HG02610 (cell line): ENCODE measurements around the gene JAZF1.

Experiments
- ATAC-seq: cut with Tn5 transposase; IDR thresholded peaks from one replicate; pipeline ENCODE4 v1.9.1; 2021; ENCODE audit warnings: mild to moderate bottlenecking, moderate library complexity; ENCODE audit not compliant: unreplicated experiment

JAZF1 gene

GRCh38 chr7:28078036-28078901 lies 102.3 kb downstream of the JAZF1 start:
- no peak for ATAC-seq

DNA sequence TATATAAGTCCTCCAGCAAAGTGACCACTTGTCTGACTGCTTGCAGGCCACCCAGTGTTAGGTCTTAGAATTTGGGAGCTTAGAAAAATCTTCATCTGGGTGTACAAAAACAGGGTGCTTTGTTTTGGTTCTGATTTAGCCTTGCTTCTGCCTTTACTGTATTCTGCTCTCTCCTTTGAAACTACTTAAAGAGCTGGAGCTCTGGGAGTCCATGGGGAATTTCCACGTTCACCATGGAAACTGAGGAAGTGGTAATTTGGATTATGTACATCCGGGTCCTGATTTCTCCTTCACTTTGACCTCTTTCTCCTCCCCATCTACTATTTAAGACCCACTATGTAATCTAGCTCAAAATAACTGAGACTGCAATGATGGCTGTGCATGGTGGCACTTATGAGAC lies 103.0 kb downstream of the JAZF1 start:
- no peak for ATAC-seq

DNA sequence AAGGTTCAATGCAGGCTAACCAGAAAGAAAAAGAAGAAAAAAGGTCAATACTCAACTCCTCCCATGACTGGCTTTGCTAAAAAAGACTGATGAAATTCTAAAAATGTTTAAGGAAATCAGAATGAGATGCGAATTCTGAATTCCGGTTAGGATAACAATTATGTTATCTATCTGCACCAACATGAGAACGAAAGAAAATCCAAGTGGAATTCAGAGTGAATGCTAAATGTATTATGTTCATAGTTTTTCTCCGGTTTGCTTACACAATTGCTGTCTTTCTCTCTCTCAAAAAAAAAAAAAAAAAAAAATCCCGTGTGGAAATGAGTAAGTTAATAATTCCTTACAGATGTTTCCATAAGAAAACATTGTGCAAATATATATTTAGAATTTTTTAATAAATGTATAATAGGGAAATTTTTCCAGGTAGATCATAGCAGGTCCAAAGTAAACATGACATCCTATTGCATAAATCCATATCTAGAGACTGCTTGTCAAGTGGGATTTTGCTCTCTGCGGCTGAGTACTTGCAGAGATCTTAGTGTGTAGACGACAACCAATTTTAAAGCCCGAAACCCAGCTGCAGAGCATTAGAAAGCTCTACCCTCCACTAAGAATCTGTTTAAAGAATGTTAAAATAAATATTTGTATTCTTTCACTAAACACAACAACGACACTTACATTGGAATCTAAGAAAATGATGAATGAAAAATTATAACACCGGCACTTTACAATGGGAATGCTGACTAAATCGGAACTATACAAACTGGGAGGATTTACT lies 104.0 kb downstream of the JAZF1 start:
- no peak for ATAC-seq

GRCh38 chr7:28075674-28076358 lies 104.8 kb downstream of the JAZF1 start:
- no peak for ATAC-seq

DNA sequence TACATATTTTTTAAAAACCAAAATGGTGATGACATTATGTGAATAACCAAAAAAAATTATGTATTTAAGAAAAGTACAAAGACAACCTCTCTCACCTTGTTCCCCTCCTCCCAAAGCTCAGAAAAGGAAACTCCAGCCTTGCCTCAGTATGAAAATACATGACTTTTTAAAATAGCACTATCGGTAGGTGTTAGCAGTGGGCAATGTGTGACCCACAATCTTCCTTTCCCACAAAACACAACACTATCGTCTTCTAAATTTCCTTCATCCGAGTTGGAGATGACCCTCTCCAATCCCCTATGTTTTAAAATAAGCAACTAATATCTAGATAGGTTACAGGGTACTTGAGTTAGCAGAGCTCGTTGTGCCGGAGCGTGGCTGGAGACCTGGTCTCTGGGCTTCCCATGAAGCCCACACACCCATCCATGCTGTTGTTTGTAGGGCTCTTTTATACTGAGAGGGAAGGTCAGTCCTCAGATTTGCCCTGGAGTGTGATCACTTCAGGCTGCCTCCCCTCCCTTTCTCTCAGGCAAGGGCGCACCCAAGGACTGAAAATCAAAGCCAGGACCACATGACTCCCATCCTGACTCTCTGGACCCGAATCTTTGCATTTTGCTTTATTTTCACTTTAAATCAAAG lies 107.6 kb downstream of the JAZF1 start:
- ATAC-seq: no peak

DNA sequence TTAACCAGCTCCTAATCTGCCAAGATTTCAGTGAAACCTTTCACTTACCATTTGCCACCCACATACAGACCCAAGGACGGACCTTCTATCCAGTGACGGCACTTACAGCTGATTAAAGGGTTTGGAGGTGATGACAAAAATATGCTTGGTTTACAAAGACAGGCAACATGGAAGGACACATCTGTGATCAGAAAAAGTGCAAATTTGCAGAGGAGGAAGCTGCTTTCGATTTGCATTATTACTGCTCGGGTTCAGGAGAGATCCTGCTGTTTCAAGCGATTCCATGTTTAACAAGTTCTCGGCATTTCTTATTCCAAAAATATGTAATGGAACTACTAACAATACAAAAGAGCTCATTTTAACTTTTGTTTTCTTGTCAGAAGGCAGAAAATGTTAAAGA lies 109.0 kb downstream of the JAZF1 start:
- ATAC-seq: no peak

DNA sequence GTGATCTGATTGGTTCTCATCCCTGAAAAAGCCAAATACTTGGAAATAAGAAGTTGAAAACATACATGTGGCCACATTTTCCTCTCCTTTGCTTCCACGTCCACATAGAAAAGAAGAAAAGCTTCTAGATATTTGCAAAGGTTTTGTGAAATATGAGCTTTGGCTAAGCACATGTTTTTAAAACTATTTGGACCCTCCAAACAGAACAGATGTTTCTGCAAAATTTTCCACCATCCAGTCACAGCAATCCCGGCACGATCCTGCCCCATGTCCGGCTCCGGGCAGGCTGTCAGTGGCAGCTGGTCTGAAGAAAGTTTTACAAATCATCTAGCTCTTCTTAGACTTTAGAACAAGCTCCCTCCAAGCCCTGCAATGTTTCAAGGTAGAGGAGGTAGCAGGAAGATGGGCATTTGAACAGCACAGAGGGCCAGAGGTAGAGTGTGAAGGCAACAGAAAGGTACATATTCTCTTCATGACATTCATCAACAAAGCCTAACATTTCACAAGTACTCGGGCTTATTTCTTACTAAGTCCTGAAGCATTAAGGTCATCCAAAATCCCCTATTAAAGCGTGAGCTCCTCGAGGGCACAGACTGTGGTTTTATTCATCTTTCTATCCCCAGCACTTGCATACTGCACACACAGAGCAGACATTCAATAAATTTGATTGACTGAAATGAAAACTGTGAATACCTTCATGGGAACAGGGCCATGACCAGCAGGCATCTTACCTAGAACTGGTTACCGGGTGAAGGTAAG lies 110.1 kb downstream of the JAZF1 start:
- no peak for ATAC-seq

DNA sequence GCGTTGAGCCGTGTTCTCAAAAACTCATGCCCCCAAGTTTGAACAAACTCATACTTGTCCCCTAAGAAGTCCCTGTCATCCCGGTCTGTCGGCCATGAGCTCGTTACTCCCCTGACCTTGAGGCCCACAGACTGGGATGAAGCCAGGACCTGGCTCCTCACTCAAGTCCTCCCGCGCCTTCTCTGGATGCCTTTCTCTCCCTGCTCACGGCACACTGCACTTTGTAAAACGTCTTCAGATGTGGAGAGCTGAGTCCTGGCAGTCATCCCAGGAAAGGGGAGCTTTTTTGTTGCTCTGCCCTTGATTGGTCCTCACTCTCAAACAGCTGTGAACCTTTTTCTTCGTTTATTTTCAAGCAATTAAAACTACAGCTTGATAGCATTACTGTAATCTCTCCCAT lies 110.8 kb downstream of the JAZF1 start:
- no peak for ATAC-seq

DNA sequence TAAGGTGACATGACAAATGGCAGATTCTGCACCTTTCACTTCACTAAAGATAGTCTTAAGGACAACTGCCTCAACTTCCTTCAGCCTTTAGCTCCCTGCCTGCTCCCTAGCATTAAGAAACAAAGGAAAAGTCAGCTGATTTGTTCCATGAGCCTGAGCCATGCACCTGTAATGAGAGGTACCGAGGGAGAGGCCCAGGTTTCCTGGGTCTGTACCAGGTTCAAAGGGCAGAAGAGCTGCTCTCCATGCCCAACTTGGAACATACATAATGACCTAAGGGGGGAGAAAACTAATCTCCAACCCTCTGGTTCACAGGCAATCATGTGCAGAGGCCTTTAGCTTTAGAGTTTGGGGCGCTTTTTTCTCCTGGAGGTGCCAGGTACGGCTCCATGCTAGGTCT lies 111.2 kb downstream of the JAZF1 start:
- no peak for ATAC-seq

DNA sequence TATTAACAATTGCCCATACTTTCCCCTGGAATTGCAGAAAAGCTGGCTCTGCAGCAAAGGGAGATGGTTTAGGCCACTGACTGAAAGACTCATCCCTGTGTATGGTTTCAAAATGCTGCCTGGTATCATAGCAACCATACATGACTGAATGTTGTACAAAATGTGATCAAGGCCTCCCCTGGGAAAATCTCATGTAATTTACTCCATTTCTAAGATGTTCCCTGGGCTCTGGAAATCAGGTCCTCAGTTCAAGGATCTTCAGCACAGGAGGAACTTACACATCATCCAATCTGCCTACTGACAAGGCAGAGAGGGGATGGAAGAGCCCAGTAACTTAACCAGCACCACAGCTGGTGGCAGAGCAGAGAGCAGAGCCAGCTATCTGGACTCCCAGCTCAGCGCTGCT lies 111.8 kb downstream of the JAZF1 start:
- no peak for ATAC-seq

DNA sequence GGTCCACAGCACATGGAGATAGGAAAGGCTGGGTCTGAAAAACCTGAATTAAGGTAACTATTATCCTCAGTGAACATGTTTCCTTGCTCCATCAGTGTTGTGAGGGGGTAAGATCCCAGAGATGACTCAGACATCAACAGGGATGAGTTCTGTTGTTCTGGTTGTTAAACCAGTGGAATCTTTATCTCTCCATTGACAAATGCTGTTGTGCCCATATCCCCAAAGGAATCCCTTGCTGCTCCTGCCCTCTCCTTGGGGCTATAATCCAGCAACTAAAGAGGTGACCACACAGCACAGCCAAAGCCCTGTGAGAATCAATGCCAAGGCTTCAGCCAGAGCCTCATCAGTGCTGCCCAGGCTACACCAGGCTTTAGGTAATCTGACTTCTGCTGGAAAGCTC lies 113.4 kb downstream of the JAZF1 start:
- ATAC-seq: no peak

DNA sequence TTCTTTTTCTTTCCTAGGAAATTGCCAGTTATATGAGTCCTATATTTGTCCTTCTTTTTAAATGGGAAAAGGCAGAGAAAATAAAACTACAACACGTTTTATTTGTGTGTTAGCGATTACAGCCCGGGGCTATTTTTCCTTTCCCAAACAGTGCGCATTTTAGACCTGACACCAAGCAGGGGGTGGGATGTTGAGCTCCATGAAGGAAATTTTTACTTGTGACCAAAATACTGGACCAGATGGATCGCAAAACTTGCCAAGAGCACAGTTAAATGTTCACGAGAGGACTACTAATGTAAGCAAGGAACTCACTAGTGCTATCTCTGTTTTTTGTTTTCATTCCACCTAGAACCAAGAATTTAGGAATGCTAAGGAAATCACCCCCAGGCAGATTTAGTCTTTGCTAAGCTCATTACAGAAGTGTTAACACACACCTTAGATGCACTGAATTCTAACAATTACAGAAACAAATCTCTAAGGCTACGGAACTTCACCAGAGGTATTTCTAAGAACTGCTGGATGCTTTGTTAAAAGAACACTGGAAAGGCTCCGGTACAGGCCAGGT lies 114.8 kb downstream of the JAZF1 start:
- no peak for ATAC-seq

- no peak for ATAC-seq
Observed at GRCh38 chr7:28065308-28065707, 115.3 kb downstream of the JAZF1 start.

DNA sequence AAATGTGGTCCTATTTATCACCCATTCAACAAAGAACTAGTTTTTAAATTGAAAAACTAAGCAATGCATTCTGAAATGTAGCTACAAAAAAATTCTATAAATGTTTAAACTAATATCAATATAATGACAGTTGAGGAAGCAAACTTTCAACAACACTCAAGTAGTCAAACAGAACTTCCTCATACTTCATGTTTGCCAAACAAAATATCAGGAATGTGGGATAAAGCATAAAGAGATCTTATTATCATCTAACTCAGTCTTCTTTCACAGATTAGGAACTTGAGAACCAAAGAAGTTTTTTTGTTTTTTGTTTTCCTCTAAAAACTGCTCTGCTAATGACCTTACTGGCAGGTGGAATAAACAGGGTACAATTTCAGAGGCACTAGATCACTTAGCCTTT lies 116.2 kb downstream of the JAZF1 start:
- ATAC-seq: no peak

- ATAC-seq: no peak
Observed at GRCh38 chr7:28062197-28062991, 118.2 kb downstream of the JAZF1 start.

DNA sequence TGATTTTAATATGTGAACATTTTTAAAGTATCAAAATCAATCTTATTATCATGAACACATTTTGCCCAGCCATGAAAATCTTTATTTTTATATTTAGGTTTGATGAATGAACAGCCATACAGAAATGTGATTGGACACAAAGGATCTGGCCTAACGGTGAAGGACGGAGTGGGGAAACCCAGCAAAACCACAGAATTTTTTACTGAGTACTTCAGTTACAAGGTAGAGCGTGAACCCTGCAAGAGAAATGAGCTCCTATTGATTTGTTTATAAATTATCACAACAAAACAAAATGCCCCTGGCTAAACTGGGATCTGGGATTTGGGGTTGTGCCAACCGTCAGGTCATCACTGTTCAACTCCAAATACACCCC lies 118.8 kb downstream of the JAZF1 start:
- no peak for ATAC-seq

GRCh38 chr7:28060371-28060950 lies 120.1 kb downstream of the JAZF1 start:
- no peak for ATAC-seq

DNA sequence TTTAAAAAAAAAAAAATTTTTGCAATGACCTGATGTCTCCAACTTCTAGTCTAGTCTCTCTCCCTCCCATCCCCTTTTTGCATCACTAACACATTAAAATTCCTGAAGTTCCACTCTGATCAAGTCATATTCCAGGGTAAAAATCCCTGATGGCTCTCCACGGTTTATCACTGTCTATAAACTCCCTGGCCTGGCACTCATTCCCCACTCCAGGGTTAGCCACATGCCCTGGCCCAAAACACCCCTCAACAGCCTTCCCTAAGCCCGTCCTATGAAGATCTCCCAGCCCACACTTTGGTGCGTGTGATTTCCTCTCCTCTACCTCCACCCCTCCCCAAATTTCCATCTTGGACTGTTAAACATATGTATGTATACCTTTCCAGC lies 125.4 kb downstream of the JAZF1 start:
- ATAC-seq: no peak

DNA sequence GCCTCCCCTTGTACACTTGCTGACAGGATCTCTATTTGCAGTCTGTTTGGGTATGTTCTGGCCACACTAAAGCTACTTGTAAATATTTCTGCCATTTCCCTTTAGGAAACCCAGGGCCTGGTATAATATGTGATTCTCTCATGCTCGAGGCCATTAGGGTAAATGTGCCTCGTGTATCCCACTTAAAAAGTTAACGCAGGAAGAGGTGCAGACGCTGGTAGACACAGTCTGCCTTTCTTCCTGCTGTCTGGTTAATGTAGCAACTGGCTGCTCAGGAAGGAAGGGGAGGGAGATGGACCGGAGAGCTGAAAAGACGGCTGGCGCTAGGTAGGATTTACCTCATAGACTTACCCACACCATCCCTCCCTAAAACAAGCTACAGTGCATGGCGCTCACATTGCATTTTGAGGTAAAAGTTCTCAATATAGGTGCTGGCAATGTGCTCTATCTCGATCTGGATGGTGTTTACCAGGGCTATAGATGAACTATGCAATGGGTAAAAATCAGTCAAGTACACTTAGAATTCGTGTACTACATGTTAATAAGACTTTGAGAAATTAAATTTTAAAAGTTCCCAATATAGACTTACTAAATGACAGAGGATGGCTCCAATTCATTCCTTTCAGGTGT lies 125.9 kb downstream of the JAZF1 start:
- no peak for ATAC-seq
